GM18861 (cell line): ENCODE results near the gene CIB2.

Experiments
- ATAC-seq: cut with Tn5 transposase; IDR thresholded peaks from one replicate; pipeline ENCODE4 v1.9.1; 2021; ENCODE audit not compliant: unreplicated experiment

CIB2 gene

DNA sequence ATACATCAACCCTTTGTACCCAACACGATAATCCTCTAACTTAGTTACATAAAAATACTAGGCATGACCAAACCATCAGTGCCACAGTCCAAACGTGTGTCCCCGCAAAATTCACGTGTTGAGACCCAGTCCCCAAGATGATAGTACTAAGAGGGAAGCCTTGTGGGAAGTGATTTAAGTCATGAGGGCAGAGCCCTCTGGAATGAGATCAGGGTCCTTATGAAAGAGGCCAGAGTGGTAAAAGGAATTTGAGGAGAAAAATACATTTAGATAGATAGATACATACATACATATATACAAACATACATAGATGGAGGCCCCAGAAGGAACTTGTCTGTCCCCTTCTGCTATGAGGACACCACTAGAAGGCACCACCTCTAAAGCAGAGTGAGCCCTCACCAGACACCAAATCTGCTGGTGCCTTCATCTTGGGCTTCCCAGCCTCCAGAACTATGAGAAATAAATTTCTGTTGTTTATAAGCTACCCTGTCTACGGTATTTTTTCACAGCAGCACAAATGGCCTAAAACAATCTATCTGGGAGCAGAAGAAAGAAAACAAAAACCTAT, 61.7 kb downstream of the CIB2 start:
- no peak for ATAC-seq

GRCh38 chr15:78069052-78069414, 62.2 kb downstream of the CIB2 start:
- no peak for ATAC-seq

- no peak for ATAC-seq
These were observed 63.7 kb downstream of the CIB2 start for GRCh38 chr15:78067328-78068228.

DNA sequence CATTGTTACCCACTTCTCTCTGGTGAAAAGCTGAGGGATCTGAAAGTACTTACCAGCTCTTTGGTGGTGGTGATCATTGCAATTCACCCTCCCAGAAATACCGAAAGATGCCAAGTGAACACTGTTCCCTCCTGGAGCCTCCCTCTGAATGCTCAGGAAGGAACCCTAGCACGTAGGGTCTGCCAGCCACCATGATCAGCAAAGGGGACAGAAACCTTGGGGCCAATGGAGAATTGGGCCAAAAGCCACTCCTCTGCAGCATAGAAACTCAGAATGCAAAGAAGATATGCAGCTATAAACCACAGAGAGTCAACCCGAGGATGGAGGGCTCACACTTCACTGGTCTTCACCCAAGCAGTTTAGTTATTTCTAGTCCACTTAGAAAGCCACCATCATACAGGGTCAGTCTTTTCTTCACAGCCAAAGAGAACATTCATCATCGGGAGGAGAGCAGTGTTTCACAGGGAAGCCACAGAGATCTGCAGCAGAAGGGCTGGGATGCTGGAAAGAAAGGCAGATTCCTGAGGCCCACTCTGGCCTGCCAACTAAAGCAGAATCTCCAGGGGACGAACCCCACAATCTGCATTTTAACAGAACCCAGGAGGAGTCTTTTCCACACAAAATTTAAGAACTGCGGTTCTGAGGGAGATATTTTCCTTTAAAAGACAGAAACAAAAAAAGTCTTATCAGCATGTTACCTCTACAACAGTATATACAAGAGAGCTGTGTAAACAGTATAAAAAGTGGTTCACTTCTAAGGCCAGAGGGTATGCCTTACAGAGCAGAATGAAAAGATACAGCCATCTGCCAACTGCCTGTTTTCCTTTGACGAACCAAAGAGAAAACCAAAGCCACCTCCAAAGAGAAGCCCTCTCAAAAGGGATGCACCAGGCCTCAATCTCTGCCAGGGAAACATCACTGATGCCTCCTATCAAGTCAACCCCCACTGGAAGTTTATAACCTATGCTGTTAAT, 65.0 kb downstream of the CIB2 start:
- peak; percentile 46 for ATAC-seq

GRCh38 chr15:78065284-78065872, 65.9 kb downstream of the CIB2 start:
- no peak for ATAC-seq

DNA sequence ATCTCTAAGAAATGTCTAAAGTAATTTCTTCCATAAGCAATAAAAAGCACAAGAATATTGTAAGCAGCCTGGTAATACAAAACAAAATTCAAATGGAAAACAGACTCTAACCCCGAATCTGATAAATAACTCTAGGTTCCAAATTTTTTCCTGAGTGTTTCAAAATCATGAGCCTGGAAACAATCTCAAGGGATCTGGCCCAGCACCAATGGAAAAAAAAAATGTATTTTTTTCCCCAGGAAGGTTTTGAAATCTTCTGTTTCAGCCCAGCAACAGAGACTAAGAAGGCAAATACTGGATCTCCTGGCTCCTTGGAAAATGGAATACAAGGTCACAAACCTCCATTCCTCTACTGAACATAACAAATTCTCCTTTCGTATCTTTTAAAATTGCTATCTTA, 66.7 kb downstream of the CIB2 start:
- ATAC-seq, result no peak

- ATAC-seq, result no peak
These were observed 67.3 kb downstream of the CIB2 start for GRCh38 chr15:78063970-78064385.

DNA sequence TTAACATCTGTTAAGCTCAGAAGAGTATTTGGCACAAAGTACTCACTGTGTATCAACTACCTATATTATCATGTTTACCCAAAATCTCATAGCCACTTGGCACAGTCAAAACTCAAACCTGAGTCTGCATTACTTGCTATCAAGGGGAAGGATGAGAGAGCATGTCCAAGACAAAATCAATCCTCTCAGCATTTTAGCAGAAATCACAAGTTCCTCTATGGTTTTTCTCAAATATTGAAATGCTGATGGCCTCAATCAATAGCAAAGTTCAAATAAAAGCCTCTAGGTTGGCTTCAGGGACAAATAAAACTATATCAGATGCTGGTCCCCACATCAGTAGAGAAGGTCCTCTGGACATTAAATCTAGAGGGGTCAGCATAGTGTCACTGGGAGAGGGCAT, 68.0 kb downstream of the CIB2 start:
- no peak for ATAC-seq

DNA sequence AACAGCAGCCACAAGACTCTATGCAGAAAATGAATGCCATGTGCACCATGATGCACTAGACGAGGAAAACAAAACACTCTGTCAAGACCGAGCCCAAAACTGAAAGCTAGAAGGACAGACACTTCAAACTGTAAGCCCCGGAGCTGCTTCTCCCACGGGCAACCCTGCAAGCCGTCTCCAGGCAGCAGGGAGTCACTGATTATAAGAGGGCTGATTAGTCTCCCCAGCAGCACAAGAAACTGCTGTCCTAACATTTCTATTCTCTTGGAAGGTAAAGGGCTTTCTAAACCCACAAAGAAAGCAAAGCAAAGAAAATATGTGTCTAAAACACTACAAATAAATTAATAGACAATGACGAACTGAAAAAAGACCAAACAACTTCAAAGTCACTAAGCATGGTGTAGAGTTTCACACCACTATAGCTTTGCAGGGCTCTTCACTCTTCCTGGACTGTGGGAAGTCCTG, 69.2 kb downstream of the CIB2 start:
- no peak for ATAC-seq

DNA sequence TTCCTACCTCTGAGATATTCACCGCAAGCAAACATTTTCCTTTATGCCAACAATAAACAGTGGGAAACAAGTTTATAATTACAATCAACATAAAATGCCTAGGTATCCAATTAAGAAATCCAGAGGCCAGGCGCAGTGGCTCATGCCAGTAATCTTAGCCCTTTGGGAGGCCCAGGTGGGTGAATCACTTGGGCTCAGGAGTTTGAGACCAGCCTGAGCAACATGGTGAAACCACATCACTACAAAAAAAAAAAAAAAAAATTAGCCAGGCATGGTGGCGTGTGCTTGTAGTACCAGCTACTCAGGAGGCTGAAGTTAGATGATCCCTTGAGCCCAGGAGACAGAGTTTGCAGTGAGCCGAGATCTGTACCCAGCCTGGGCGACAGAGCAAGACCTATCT, 71.0 kb downstream of the CIB2 start:
- ATAC-seq, result no peak

GRCh38 chr15:78059110-78059839, 72.0 kb downstream of the CIB2 start:
- ATAC-seq, result no peak

DNA sequence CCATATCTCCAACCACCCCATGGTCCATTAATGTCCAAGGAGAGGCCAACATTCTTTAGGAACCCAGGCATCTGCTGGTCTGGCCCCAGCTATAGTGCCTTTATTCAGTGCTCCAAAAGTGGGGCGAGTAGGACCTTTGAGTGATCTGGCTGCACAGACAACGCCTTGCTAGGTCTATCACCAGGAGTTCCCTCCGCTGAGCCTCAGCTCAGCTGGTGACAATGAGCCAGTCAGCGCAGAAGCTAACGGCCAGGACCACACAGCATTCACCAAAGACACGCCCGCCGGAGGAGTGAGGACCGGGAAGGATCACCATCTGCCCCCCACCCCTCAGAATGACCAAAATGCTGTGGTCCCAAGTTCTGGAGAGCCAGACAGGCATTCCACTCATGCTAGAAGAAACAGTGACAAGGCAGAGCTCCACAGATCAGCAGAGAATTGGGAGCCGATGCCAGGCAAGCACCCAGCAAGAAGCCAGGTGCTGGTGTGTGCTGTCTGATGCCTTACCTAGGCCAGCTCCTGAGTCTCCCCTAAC, 72.8 kb downstream of the CIB2 start:
- no peak for ATAC-seq

- no peak for ATAC-seq
These were observed 73.4 kb downstream of the CIB2 start for GRCh38 chr15:78057803-78058202.

DNA sequence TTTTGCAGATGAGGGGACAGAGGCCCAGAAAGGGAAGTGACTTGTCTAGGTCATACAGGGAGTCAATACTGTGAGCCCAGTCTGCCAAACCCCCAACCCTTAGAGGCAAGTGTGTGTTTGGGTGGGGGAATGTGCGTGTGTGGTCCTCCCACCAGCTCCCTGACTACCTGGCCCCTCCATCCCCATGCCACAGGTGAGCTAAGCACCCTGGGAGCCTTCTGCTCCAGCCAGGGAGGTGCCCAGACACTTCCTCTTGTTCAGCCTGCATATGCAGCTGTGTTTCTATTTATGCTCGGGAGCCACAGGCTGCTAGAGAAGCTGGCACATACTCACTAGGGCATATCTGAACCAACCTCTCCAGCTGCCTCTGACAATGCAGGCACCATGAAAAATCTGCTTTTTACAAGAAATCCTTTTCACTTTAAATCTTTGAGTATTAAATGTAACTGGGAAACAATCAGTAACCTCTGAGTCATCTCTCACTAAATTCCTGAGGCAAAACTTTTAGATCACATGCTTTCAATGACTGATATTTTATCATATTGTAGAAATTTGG, 74.5 kb downstream of the CIB2 start:
- ATAC-seq, result no peak

- ATAC-seq, result no peak
These were observed 75.1 kb downstream of the CIB2 start for GRCh38 chr15:78055919-78056713.

DNA sequence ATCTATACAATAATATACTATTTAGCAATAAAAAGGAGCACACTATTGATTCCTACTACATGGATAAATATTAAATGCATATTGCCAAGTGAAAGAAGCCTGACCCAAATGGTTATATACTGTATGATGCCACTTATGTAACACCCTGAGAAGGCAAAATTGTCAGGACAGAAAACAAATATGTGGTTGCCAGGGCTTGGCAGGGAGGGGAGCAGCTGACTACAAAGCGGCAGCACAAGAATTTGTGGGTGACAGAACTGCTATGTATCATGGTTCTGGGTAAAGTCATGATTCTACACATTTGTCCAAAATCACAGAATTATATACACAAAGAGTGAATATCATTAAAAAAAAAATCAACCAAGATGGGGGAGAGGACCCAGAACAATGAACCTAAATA, 76.3 kb downstream of the CIB2 start:
- no peak for ATAC-seq
